Activated naive CD8-positive, alpha-beta T cell treated with anti-CD3 and anti-CD28 coated beads, Interleukin-2, amount 10 ng/mL, durations not matched to agents 7 days and 5 days (primary cell): Measurements from ENCODE around the gene ZSCAN26. TPM values are rescaled to one million over a fixed set of nuclear protein-coding genes. Genes with fewer than 3 reads are reported as not detected.
"Not testable (repeated sequence)": the region's sequence is repeated elsewhere in the genome, so short reads cannot be mapped to it uniquely, and the experiment has no call there.

Source experiments
- ATAC-seq: fragments of 150-1000 bp; cut with Tn5 transposase; one replicate; pipeline ENCODE4 v1.10.0; 2021; ENCODE audit warnings: low read depth, moderate library complexity
- POLR2A ChIA-PET: fragments of 350-600 bp; sonication (Branson Sonifier 250); formaldehyde crosslinking; loops from one replicate; lab custom pipeline; 2021; ENCODE audit warnings: antibody characterized with exemption; lab: Charles Lee
- DNase-seq: peaks from one replicate; pipeline ENCODE4 v3.0.0; 2021
- H3K27ac Mint-ChIP-seq: one replicate; pipeline ENCODE4 v1.8.0; 2022; ENCODE audit warnings: mild to moderate bottlenecking, mixed read lengths
- H3K27me3 Mint-ChIP-seq: one replicate; pipeline ENCODE4 v1.8.0; 2022; ENCODE audit warnings: mild to moderate bottlenecking, moderate library complexity, mixed read lengths
- H3K36me3 Mint-ChIP-seq: one replicate; pipeline ENCODE4 v1.8.0; 2021; ENCODE audit warnings: mild to moderate bottlenecking, mixed read lengths
- H3K4me1 Mint-ChIP-seq: one replicate; pipeline ENCODE4 v1.8.0; 2021; ENCODE audit warnings: mixed read lengths
- H3K4me3 Mint-ChIP-seq: one replicate; pipeline ENCODE4 v1.8.0; 2022; ENCODE audit warnings: mild to moderate bottlenecking, moderate library complexity, mixed read lengths
- H3K9me3 Mint-ChIP-seq: one replicate; pipeline ENCODE4 v1.8.0; 2021; ENCODE audit warnings: mixed read lengths
- total RNA-seq, 2 experiments: library from RNA; stranded (reverse); gene quantifications; one replicate each; pipeline ENCODE4 v1.2.3, GENCODE V29; 2021

Gene ZSCAN26
- total RNA-seq, 2 experiments from 2014 or later, result 13.1 to 14.5 TPM

- Mint-ChIP-seq H3K4me1 (no peaks in the 10 kb centered on the region), H3K27ac (no peak overlapping the region), H3K27me3 (peaks cover 7% of the 10 kb centered on the region), H3K9me3 (peaks cover 14% of the 10 kb centered on the region), H3K36me3 (peaks cover 3% of the 10 kb centered on the region), H3K4me3 (no peak overlapping the region)
- no peak for ATAC-seq
- DNase-seq, result no peak
- POLR2A ChIA-PET, result no interaction called here
Observed at GRCh38 chr6:28311139-28311823, 44.3 kb downstream of the ZSCAN26 start.

GRCh38 chr6:28312939-28313338 lies 46.0 kb downstream of the ZSCAN26 start:
- peaks cover 9% of the 10 kb centered on the region for H3K27me3 Mint-ChIP-seq

GRCh38 chr6:28315628-28316027 lies 48.7 kb downstream of the ZSCAN26 start:
- peaks cover 1% of the 10 kb centered on the region for H3K9me3 Mint-ChIP-seq
- ATAC-seq (no peak), DNase-seq (no peak)
- H3K4me3 Mint-ChIP-seq, result no peak overlapping the region
- no peaks in the 10 kb centered on the region for H3K4me1 Mint-ChIP-seq
- peaks cover 3% of the 10 kb centered on the region for H3K27me3 Mint-ChIP-seq
- no peaks in the 10 kb centered on the region for H3K36me3 Mint-ChIP-seq
- POLR2A ChIA-PET, result no interaction called here
- no peak overlapping the region for H3K27ac Mint-ChIP-seq

More at GRCh38 chr6:28312939-28313338, 46.0 kb downstream of the ZSCAN26 start:
- Mint-ChIP-seq H3K4me1 (no peaks in the 10 kb centered on the region), H3K36me3 (no peaks in the 10 kb centered on the region), H3K9me3 (peaks cover 8% of the 10 kb centered on the region), H3K4me3 (no peak overlapping the region), H3K27ac (no peak overlapping the region)
- ATAC-seq, result no peak
- DNase-seq, result no peak
- POLR2A ChIA-PET, result no interaction called here

- H3K27ac Mint-ChIP-seq, H3K36me3 Mint-ChIP-seq, H3K4me3 Mint-ChIP-seq, DNase-seq, H3K27me3 Mint-ChIP-seq, H3K9me3 Mint-ChIP-seq, H3K4me1 Mint-ChIP-seq, ATAC-seq, POLR2A ChIA-PET: not testable (repeated sequence)
Observed at GRCh38 chr6:28317866-28318265, 50.9 kb downstream of the ZSCAN26 start.

DNA sequence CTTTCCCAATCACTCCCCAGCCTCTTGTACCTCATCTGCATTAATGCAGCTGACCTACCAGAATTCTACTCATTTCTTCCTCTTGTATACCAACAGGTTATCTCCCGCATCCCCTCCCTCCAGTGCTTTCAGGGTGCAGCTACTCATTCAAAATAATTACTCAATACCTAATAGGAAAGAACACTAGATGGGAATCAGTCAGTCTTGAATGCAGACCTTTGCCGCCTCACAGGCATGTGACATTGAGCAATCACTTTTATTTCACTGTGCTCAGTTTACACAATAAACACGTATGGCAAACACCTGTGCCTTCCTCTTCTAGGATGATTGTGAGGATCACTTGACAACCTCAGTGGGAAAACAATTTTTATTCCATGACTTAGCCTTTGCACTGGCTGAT lies 55.7 kb downstream of the ZSCAN26 start:
- POLR2A ChIA-PET, result no interaction called here
- ATAC-seq, result no peak
- no peak overlapping the region for H3K27ac Mint-ChIP-seq
- peaks cover 2% of the 10 kb centered on the region for H3K27me3 Mint-ChIP-seq
- no peak overlapping the region for H3K4me3 Mint-ChIP-seq
- peaks cover 29% of the 10 kb centered on the region for H3K9me3 Mint-ChIP-seq
- H3K36me3 Mint-ChIP-seq, result peaks cover 19% of the 10 kb centered on the region
- H3K4me1 Mint-ChIP-seq, result no peaks in the 10 kb centered on the region
- no peak for DNase-seq

- Mint-ChIP-seq H3K27me3 (peaks cover 2% of the 10 kb centered on the region), H3K27ac (no peak overlapping the region), H3K4me3 (no peak overlapping the region), H3K9me3 (peaks cover 32% of the 10 kb centered on the region), H3K36me3 (peaks cover 21% of the 10 kb centered on the region), H3K4me1 (no peaks in the 10 kb centered on the region)
- POLR2A ChIA-PET, result no interaction called here
- DNase-seq (no peak), ATAC-seq (no peak)
Observed at GRCh38 chr6:28323813-28324424, 57.0 kb downstream of the ZSCAN26 start.

DNA sequence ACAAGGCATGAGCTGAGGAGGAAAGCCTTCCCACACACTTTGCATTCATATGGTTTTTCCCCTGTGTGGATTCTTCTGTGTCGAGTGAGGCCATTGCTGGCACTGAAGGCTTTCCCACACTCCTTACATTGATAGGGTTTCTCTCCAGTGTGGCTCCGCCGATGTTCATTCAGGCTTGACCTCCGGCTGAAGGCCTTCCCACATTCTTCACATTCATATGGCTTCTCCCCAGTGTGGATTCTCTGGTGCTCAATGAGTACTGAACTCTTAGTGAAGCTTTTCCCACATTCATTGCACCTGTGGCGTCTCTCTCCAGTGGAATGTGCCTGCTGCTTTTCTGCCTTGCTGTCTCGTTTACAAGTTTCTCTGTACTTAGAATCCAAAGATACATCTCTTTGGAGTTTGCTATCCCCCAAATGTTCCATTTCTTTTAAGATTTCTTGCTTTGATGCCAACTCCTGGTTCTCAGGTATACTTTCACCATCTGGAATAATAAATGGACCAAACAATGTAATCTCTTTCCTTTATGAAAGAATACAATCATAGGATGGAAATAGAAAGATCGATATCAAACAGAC lies 59.5 kb downstream of the ZSCAN26 start:
- peaks cover 33% of the 10 kb centered on the region for H3K9me3 Mint-ChIP-seq
- no peak overlapping the region for H3K27ac Mint-ChIP-seq
- no peaks in the 10 kb centered on the region for H3K4me1 Mint-ChIP-seq
- DNase-seq (no peak), ATAC-seq (no peak)
- POLR2A ChIA-PET, result no interaction called here
- no peak overlapping the region for H3K4me3 Mint-ChIP-seq
- peaks cover 25% of the 10 kb centered on the region for H3K36me3 Mint-ChIP-seq
- no peaks in the 10 kb centered on the region for H3K27me3 Mint-ChIP-seq

Other genes starting within 250 kb of the ZSCAN26 start
- 1 to 10 TPM; 1.2 to 1.3 TPM for gene ZNF165, start 186.6 kb upstream of the ZSCAN26 start, total RNA-seq
- 1 to 10 TPM; 6.9 to 8.6 TPM for gene ZSCAN16, start 142.5 kb upstream of the ZSCAN26 start, total RNA-seq
- gene ZKSCAN8, start 125.3 kb upstream of the ZSCAN26 start, total RNA-seq, result 10 to 100 TPM; 29.8 to 30.7 TPM
- 1 to 10 TPM; 9.0 to 9.7 TPM for gene ZSCAN9, start 41.9 kb upstream of the ZSCAN26 start, total RNA-seq
- 10 to 100 TPM; 10.5 to 11.3 TPM for gene ZKSCAN4, start 14.9 kb upstream of the ZSCAN26 start, total RNA-seq
- not detected for gene NKAPL, start 7.8 kb upstream of the ZSCAN26 start, total RNA-seq
- 1 to 10 TPM; 3.4 to 3.9 TPM for gene PGBD1, start 14.4 kb downstream of the ZSCAN26 start, total RNA-seq
- gene ZSCAN31, start 69.0 kb downstream of the ZSCAN26 start, total RNA-seq, result 1 to 10 TPM; 1.9 to 2.0 TPM
- gene ZKSCAN3, start 82.8 kb downstream of the ZSCAN26 start, total RNA-seq, result 1 to 10 TPM; 7.0 to 7.6 TPM
- gene ZSCAN12, start 132.6 kb downstream of the ZSCAN26 start, total RNA-seq, result 10 to 100 TPM; 13.9 to 15.0 TPM
- 1 to 10 TPM; 1.3 to 2.9 TPM for gene ZSCAN23, start 176.3 kb downstream of the ZSCAN26 start, total RNA-seq
- gene GPX6, start 248.7 kb downstream of the ZSCAN26 start, total RNA-seq, result not detected